GM12801 (cell line): ENCODE measurements around the gene CMTM4.

ENCODE experiments used
- TF ChIP-seq, protein P1 (sequence below): IDR thresholded peaks from one replicate; pipeline ENCODE4 v1.5.1; 2011; ENCODE audit warnings: control low read depth; ENCODE audit not compliant: insufficient read length; ENCODE audit errors: extremely low read depth

CMTM4 gene

GRCh38 chr16:66705790-66706505 lies 9.4 kb upstream of the CMTM4 start:
- TF ChIP-seq, protein P1, sequence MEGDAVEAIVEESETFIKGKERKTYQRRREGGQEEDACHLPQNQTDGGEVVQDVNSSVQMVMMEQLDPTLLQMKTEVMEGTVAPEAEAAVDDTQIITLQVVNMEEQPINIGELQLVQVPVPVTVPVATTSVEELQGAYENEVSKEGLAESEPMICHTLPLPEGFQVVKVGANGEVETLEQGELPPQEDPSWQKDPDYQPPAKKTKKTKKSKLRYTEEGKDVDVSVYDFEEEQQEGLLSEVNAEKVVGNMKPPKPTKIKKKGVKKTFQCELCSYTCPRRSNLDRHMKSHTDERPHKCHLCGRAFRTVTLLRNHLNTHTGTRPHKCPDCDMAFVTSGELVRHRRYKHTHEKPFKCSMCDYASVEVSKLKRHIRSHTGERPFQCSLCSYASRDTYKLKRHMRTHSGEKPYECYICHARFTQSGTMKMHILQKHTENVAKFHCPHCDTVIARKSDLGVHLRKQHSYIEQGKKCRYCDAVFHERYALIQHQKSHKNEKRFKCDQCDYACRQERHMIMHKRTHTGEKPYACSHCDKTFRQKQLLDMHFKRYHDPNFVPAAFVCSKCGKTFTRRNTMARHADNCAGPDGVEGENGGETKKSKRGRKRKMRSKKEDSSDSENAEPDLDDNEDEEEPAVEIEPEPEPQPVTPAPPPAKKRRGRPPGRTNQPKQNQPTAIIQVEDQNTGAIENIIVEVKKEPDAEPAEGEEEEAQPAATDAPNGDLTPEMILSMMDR = no peak

- TF ChIP-seq, protein P1 = no peak
Measured at GRCh38 chr16:66703406-66704215, 7.1 kb upstream of the CMTM4 start.

DNA sequence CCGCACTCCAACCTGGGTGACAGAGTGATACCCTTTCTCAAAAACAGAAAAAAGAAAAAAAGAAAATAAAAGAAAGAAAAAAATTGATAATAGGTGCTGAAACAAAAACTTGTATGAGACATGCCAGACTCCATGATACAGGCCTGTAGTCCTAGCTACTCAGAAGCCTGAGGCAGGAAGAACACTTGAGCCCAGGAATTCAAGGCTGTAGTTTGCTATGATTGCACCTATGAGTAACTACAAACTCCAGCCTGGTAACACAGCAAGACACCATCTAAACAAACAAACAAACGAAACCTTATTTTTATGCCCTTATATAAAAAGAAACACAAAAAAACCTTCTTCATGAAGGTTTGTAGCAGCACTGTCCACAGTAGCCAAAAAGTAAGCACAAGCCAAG lies 5.0 kb upstream of the CMTM4 start:
- TF ChIP-seq, protein P1 = no peak

- TF ChIP-seq, protein P1 = no peak
Measured at GRCh38 chr16:66701026-66701425, 4.5 kb upstream of the CMTM4 start.

DNA sequence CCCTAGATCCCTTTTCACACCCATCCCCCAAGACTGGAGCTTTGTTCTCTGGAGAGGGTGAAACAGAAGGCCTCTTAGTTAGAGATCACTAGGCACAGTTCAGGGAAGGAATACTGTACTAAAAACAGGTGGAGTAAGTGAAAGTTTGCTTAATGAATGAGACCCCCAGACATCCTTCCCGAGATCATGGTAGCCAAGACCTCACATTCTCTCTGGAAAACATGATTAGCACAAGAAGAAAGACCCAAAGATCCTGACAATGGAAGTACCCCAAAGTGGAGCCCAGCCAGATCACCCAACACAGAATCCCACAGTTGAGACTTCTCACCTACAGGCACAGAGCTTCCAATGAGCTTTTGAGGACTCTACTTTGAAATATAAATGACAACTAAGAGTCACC lies 3.4 kb upstream of the CMTM4 start:
- TF ChIP-seq, protein P1 = no peak

GRCh38 chr16:66698046-66698445 lies 1.5 kb upstream of the CMTM4 start:
- TF ChIP-seq, protein P1 = no peak

- TF ChIP-seq, protein P1 = no peak
Measured at GRCh38 chr16:66695935-66696668, 441 bp downstream of the CMTM4 start.
